GM23248 (cell line): Measurements from ENCODE around the gene CDHR1.

ENCODE experiments used
- EZH2 ChIP-seq: fragments of 200-600 bp; sonication (generic); IDR thresholded peaks from 2 replicates; pipeline ENCODE4 v1.6.1; 2018; ENCODE audit warnings: antibody characterized with exemption, mild to moderate bottlenecking; ENCODE audit not compliant: insufficient read depth, poor library complexity, severe bottlenecking
- EZH2phosphoT487 ChIP-seq: fragments of 200-600 bp; sonication (generic); IDR thresholded peaks from 2 replicates; pipeline ENCODE4 v1.6.1; 2018; ENCODE audit warnings: antibody characterized with exemption, moderate library complexity, mild to moderate bottlenecking, low read depth; ENCODE audit not compliant: insufficient read depth

DNA sequence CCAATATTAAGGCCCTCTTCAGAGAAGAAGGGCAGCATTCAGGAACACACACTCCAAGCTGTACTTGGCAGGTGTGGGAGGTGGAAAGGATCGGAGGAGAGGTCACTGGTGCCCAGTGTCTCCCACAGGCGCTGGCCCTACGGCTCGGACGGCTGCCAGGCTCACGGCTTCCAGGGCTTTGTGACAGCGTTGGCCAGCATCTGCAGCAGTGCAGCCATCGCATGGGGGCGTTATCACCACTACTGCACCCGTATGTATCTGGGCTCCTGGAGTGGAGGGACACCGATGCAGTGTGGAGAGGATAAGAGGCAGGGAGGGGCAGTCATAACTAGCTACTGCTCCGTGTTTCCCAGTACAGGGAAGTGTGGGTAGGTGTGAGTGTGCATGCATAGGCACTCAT lies 54.5 kb downstream of the CDHR1 start:
- TF ChIP-seq EZH2 (no peak), EZH2phosphoT487 (no peak)
